Stimulated activated CD8-positive, alpha-beta memory T cell treated with anti-CD3 and anti-CD28 coated beads, Interleukin-2, amount 100 ng/mL, for 1 hour (primary cell): ENCODE results near the gene CR2.
"Not testable (repeated sequence)": the region's sequence is repeated elsewhere in the genome, so short reads cannot be mapped to it uniquely, and the experiment has no call there.

ENCODE experiments used
- DNase-seq, 2 donors: peaks; one replicate each; pipeline ENCODE4 v3.0.0-alpha.2; 2020; ENCODE audit warnings: low read depth in 2 of 2

The CR2 gene

DNA sequence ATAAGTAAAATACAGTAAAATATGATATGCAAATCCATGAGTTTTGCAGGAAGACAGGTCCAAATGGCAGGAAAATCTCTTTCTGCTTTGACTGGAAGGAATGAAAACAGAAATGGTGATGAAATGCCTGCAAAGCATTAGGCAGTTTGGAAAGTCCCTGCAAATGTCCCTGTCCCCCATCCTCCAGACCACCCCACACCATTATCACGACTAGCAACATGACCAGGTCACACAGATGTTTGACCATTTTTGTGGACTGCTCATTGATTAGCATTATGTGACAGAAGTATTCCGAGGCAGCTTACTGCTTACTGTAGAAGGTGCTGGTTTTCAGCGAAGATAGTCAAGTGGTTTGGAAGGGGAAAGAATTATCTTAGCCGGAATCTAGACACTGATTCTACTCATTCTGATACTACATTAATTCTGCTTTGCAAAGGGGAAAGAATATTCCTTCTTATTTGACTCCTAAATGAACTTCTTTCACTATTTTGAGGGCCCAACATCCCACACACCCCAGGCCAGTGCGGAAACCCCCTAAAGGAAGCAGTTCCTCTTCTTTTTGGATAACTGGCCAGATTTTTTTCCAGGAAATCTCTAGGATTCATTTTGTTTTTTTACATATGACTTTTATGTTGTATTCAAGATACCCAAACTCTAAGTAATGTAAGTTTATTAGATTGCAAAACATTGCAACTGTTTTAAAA lies 9.5 kb upstream of the CR2 start:
- no peak for DNase-seq

DNA sequence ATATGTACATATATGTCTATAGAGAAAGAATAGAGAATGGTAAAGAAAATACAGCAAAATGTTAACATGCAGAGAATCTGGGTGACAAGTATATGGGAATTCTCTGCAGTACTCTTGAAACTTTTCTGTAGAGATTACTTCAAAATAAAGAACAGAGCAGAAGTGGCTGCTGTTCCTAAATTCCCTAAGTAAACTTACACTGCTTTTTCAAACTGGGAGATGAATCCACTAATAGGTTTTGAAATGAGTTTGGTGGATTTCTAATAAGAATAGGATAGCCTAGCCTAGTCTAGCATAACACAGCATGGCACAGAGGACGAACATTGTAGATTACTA lies 450 bp upstream of the CR2 start:
- DNase-seq = no peak

DNA sequence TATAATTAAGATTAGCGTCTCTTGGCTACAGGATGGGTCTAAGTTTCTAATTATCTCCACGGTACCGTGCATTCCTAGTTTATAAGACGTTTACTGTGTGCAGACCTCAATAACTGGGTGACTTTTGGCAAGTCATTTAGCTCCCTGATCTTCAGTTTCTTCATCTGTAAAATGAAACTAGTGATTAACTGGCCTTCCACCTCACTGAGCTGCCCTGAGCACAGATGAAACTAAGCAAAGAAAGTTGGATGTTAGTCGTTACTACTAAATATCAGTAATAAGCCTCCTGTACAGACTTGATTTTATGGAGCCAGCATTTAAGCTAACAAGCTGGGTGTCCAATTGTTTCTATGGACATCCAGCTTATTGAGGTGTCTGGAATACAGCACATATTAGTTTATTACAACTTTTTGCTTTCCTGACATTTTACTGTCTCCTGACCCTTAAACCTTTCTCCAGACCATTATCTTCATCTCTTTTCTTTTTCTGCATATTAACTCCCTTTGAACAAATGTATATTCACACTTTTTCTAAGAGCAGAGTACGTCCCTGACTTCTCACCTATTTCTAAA lies 1.1 kb downstream of the CR2 start:
- no peak for DNase-seq

DNA sequence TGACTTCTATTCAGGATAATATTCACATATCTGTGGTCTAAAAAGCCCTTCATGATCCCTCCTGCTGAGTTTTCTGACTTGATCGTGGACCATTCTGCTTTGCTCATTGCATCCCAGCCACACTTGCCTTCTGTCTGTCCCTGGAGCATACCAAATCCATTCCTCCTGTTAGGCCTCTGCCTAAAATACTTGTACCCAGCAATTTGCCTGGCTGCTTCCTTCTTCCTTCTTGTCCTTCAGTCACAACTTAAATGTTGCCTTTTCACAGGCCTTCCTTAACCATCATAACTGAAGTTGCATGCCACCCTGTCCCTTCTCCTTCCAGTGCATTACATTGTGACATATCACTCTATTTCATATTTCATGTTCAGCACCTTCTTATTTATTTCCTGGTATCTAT lies 4.3 kb downstream of the CR2 start:
- no peak for DNase-seq

DNA sequence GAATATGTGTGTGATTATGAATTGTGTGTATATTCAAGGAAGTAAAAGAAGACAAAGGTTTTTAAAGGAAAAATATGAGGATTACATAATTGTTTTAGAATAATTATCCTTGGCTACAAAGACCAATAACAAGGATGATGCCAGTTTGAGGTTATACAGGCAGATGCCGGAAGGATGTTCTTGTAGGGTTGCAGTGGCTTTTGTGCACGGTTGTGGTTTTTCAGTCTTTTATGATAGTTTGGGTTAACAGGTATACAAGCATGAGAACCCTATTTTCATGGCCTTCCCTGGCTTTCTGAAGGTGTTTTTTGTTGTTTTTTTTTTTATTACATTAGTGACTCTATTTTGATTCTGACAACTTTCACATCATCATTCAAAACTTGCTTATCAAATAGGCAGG lies 4.9 kb downstream of the CR2 start:
- no peak for DNase-seq

DNA sequence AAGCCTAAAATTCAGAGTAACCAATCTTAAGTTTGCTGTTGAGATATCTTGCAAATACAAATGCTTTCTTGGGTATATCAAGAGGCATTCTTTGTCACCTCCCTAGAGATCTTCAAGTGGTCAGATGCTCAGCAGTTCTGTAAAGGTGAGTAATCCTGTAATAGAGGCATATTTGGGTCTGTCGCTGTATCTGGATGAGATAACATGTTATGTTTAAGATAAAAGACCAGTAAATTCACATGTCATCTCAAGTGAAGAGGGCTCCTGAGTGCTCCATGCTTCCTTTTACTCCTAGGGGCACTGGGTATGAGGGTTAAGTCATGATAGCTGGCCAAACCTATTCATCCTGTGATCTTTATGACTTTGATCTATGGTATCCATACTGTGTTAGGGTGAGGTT lies 7.5 kb downstream of the CR2 start:
- DNase-seq = no peak

DNA sequence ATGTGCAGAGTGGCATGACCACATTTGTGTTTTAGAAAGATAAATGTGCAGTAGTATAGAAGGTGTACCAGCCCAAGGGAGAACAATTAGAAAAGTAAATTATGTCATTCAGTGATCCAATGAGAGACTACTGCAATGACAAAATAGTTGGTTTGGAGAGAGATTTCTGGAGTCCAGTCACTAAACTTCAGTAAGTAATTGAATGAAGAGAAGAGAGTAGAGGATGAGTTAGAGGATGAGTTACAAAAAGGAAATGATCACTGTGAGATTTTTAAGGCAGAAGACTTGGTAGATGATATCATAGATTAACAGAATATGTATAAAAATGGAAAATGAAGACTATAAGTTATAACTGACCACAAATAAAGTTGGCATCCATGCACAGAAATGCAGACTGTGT lies 8.4 kb downstream of the CR2 start:
- DNase-seq = no peak

DNA sequence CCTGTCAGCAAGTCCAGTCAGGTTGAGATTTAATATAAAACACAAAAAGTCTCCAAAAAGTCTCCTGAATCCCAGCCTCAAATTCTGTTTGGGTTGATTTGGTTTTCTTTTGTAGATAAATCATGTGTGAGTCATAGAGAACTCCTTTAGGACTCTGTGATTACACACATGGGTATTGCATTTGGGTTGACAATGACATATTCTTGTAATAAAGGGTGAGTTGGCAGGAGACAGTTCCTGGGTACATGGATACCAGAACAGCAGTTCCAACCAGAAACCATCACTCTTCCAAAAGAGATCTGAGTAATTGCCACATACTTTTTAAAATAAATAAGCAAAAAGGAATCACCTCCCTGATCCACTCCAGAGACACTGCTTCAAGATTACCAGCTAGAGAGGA lies 8.9 kb downstream of the CR2 start:
- DNase-seq = no peak

DNA sequence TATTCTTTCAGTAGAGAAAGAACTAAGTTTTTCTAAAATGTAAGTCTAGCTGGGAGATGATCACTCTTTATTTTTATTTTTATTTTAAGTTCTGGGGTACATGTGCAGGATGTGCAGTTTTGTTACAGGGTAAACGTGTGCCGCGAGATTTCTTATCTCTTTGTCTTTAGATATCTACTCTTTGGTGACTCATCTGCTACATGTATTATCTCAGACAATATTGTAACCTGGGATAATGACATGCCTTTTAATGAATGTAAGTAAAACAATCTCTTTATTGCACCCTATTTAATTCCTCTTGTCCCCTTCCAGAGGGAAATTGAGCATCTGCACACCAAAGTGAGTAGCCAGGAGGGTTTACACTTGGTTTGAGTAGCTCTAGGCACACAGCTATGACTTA lies 9.4 kb downstream of the CR2 start:
- DNase-seq = no peak

DNA sequence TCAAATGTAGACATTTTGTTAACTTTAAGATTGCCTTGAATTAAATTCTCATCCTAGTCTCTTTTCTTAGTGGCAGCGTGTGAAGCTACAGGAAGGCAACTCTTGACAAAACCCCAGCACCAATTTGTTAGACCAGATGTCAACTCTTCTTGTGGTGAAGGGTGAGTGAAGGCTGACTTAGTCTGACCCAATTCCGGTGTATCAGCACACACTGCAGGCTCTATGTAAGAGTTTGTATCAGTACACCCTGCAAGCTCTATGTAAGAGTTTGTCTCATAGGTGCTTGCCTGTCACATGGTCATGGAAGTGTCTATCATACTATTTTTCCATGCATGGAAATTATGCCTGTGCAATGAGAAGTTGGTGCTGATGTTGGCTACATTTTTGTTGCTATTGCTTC lies 16.8 kb downstream of the CR2 start:
- DNase-seq = no peak

DNA sequence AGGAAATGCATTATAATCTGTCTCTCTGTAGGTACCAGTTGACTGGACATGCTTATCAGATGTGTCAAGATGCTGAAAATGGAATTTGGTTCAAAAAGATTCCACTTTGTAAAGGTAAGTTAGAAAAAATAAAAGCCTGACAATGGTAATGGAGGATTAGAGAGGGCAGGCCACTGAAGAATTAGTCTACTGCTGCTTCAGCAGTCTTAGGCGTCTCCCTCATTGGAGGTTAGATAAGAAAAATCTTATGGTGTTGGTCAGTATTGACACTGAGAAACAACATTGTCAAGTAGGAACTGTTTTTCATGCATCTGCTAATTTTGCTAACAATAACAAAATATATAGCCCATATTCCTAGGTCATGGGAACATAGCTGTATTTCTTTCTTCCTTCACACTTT lies 20.1 kb downstream of the CR2 start:
- DNase-seq = no peak

DNA sequence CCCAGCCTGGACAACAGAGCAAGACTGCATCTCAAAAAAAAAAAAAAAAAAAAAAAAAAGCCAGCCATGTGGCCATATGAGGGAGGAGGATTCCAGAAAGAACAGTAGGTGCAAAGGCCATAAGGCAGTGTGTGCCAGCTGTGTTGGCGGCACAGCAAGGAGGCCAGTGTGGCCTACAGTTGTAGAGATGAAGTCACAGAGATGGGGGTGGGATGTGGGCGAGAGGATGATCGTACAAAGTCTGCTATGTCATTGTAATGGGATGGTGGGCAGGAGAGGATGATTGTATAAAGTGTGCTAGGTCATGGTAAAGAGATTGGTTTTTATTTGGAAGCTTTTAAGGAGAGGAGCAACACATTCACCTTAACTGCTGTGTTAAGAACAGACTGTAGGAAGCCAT lies 32.1 kb downstream of the CR2 start:
- DNase-seq = no peak

DNA sequence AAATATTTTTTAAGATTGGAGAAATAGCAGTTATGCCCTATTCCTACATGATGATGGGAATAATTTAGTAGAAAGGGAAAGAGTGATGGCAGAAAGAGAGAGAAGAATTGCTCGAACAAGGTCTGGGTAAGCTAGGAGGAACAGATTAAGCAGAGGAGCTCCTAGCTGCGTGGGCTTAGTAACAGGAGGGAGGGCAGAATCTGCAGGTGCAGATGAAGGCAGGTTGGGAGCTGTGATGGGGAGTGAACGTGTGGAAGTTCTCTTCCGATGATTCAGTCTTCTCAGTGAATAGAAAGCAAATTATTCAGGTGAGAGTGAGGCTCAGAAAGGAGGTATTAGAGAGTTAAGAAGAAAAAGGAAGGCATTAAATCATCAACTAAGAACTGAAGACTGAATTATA lies 33.5 kb downstream of the CR2 start:
- no peak for DNase-seq

DNA sequence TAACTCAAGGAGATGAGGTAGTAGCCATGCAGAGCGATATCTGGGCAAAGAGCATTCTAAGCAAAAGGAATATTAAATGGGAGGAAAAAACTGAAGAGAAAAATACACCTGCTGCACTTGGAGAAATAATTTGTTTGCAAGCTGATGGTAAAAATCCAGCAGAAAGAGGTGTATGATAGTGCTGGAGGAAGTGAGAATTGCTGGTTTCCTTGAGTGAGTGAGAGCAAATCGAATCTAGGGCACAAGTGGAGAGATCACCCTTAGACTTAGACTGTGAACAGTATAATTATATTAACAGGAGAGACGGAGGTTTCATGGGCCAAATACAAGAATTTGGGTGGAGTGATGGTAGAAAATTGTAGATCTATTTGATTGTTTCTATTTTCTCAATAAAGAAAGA lies 39.1 kb downstream of the CR2 start:
- no peak for DNase-seq

DNA sequence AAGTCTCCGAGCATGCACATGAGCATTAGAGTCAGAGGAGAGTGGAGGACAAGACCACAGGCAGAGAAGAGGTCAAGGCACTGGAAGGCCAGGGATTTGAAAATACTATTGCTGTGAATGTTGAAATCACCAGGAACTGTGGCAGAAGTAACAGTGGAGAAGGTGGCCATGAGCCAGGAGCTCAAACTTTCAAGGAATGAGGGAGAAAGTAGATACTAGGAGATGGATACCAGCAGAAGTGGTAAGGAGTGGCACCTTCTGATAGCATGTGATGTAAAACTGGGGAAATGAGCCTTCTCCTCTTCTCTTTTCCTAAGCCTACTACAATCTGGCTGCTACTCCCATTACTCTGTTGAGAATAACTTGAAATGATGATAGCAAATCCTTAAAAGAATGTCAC lies 40.0 kb downstream of the CR2 start:
- DNase-seq = no peak

DNA sequence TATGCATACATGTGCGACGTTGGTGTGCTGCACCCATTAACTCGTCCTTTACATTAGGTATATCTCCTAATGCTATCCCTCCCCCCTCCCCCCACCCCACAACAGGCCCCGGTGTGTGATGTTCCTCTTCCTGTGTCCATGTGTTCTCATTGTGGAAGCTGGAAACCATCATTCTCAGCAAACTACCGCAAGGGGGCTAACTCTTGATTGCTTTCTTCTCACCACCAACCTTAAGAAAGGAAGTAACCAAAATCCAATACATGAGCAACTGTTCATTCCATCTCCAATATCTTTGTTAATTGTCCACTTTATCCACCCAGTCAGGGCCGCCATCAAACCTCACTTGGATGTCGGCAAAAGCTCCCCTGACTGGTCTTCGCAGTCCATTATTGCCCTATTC lies 41.2 kb downstream of the CR2 start:
- not testable (repeated sequence) for DNase-seq

DNA sequence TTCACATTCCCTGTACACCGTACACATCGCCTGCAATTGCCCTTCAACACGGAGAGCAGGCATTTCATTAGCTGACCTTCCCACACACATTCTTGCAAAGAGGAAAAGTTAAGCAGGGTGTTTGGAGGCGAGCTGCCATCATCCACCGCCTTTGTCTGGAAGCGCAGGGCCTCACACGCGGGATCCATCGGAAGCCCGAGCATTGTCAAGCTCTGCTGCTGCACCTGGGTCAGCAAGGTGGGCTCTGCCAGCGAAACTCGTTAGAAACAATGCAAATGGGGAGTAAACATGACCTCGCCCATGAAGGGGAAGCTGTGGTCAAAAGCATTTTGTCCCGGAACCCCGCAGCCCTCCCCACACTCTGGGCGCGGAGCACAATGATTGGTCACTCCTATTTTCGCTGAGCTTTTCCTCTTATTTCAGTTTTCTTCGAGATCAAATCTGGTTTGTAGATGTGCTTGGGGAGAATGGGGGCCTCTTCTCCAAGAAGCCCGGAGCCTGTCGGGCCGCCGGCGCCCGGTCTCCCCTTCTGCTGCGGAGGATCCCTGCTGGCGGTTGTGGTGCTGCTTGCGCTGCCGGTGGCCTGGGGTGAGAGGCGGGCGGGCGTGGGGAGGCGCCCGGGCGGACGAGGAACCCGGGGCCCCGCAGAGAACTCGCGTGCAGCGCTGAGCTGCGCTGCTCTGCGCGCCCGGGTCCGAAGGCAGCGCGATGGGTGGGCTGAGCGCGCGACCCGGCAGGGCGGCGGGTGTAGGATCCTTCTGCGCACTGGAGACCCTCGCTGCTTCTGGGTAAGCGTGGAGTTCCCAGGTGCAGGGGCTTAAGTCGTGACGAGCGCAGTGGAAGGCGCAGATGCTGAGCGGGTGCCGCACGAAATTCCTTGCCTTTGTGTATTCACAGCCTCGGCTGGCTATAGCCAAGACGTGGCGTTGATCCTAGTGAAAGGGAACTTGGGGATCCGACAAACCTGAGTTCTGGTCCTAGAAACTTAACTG lies 42.0 kb downstream of the CR2 start, which contains the start of gene CR1:
CR1 (plus strand) TSS at position 357 of the 992 bp plus-strand sequence; CDS start at position 468, 111 bp downstream.
- peak; percentile 6 to 9 for DNase-seq

DNA sequence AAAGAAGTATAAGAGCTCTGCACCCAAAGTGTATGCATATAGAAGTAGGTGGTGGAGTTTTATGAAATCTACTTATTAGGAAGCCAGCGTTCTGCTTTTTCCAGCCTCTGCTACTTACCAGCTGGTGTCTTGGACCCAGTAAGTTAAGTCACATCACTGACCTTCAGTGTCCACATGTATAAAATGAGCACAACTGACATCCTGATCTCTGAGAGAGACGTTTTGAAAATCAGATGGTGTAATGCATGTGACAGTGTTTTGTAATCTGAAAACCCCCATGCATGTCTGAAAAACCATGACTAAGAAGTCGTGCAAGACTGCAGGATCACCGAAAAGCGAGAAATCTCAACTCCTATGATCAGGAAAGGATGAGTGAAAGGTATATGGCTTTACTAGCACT lies 43.8 kb downstream of the CR2 start:
- DNase-seq = no peak

DNA sequence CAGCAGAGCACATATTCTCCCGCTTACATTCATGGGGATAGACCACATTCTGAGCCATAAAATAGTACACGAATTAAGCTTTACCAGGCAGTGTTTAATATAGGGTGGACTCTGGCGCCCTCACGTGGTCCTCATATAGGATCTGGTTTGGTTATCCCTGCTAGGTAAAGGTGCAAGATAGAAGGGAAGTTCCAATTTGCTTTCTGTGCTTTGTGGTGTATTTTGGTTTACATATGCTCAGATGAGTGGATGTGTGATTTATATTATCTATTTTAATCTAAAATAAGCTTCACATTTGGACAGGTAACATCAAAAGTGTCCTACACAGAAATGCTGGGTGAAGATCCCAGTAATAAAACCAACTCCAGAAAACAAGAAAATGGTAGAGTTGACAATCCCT lies 45.4 kb downstream of the CR2 start:
- peak; percentile 8 to 30 for DNase-seq

DNA sequence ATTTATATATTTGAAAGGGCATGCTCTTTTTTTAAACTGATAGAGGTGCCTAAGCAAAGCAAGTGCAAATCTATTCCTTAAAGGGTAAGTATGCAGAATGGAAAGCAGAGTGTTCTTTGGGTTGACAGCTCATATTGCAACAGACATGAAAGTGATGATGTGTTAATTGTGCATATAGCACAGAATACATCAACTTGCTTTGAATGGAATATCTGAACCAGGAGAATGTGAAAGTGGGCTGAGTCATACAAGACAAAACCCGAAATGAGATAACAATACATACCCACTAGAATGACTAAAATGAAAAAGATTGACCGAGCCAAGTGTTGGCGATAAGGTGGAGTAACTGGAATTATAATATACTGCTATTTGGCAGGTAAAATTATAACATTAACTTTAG lies 46.2 kb downstream of the CR2 start:
- DNase-seq = no peak

DNA sequence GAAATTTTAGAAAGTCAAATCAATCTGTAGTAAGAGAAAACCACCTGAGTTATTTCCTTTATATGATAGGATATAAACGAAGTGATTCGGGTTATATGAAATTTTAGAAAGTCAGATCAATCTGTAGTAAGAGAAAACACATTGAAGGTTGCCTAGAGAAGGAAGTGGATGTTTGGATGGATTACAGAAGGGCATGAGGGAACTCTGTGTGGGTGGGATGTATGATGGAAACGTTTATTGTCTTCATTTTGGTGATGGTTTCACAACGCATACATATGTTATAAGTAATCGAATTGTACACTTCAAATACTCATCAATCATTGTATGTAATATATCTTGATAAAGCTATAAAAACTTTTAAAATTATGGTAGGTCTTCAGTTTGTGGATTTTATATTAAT lies 46.9 kb downstream of the CR2 start:
- no peak for DNase-seq

DNA sequence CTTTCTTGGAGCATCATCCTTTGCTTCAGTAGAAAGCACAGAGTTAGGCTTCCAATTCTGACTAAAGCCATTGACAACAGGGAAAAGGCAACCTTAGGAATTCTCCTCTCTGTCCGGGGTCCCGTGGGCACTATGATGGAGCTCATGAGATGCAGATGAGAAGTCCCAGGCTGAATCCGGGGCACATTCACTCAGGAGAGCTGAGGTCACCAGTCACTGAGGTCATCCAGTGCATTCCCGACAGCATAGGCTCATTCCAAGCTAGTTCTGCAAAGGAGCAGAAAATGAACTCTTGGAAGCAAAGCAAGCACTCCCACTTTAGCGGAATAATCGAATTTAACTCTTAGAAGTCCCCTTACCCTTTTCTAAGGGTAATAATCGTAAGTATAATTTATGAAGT lies 48.6 kb downstream of the CR2 start:
- no peak for DNase-seq

DNA sequence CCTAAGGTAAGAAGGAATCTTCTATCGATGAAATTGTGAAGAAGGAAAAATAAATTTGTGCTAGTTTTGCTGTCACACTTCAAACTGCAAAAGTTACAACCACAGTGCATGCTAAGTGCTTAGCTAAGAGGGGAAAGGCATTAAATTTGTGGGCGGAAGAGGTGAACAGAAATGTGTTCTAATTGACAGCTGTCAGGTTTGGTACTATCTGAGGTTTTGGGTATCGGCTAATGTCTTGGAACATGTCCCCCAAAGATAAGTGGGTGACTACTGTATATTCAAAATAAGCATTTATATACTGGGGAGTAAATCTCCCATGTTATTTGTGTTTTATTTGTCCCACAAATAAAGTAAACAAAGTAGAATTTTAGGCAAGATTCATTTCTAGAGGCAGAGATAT lies 49.8 kb downstream of the CR2 start:
- DNase-seq = no peak
